NCI-H2029 (cell line): ENCODE measurements around the gene SERPINI1.

ENCODE experiments used
- DNase-seq: peaks from one replicate; lab custom pipeline; 2025; lab: John Stamatoyannopoulos, UW

SERPINI1 gene

DNA sequence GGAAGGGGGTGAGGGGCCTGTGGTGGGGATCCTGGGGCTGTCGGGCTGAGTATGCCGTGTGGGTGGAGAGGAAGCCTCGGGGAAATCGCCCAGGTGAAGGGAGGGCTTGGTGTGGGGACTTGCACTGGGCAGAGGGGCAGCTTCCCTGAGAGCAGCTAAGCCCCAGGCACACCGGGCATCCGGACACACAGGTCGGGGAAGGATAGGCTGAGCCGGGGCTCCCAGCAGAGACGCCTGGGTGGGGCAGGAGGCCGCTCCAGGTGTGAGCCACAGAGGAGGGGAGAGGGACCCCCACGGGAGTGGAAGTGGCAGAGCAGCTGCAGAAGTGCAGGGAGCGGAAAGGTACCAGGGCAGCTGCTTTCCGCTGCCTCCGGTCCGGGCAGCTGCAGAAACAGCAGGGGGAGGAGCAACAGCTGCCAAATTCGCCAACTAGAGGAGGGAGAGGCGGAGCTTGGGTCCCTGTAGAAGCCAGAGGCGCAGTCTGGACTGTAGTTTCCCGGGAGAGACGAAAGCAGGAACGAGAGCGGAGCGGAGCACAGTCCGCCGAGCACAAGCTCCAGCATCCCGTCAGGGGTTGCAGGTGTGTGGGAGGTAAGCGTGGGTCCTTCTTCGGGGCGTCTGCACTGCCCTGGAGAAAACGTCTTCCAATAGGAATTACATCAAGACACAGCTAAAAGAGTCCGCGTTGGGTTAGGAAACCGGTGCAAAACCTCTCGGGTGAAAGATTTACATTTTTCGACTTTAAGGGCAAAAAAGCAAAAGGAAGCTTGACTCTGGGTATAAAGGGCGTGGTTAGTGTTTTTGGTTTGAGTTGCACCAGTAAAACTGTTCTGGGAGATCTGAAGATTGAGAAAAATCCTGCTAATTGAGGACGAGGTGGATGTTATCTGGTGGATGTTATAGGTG lies at the start of gene SERPINI1:
Gene SERPINI1, plus strand, starts transcription at position 489 of the 906 bp plus-strand sequence. CDS start 53,408 bp downstream, outside the sequence.
- DNase-seq: peak; percentile 93

DNA sequence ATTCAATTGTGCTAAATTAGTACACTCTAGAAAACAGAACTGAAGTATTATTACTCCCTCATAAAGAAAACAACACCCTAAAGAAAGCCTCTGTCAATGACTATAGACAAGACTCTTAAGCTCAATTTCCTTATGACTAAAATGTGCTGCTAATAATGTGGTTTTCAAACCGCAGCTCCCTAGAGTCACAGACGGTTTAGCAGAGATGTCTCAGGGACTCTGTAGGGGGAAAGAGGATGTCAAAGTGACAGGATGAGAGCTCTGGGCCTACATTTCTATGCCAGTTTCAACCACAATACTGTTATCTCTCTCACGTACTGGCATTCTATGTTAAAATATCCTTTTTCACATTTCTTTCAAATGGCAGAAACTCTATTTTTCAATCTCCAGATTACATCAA lies 44.2 kb upstream of the SERPINI1 start:
- no peak for DNase-seq

GRCh38 chr3:167694121-167694520 lies 41.4 kb upstream of the SERPINI1 start:
- DNase-seq: no peak

- DNase-seq: no peak
Measured at GRCh38 chr3:167700046-167700445, 35.5 kb upstream of the SERPINI1 start.

- no peak for DNase-seq
Measured at GRCh38 chr3:167700926-167701325, 34.6 kb upstream of the SERPINI1 start.

GRCh38 chr3:167705840-167706239 lies 29.7 kb upstream of the SERPINI1 start:
- no peak for DNase-seq

DNA sequence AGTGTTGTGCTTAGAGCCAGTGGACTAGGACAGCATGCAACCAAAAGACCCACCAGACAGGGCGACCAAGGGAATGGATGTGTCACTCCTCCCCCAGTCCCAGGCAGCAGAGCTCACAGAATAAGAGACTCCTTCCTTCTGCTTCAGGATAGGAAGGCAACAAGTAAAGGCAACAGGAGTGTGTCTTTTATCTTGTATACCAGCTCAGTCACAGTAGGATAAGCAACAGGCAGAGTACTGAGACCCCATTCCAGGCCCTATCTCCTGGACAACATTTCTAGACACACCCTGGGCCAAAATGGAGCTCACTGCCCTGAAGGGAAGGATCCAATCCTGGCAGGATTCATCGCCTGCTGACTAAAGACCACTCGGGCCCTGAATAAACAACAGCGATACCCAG lies 25.8 kb upstream of the SERPINI1 start:
- no peak for DNase-seq

GRCh38 chr3:167710552-167710951 lies 25.0 kb upstream of the SERPINI1 start:
- DNase-seq: no peak

DNA sequence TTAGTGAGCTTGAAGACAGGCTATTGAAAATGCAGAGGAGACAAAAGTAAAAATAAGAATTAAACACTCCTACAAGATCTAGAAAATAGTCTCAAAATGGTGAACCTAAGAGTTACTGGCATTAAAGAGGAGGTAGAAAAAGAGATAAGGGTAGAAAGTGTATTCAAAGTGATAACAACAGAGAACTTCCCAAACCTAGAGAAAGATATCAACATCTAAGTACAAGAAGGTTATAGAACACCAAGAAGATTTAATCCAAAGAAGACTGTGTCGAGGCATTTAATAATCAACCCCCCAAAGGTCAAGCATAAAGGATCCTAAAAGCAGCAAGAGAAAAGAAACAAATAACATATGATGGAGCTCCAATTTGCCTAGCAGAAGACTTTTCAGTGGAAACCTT lies 24.1 kb upstream of the SERPINI1 start:
- DNase-seq: no peak

- DNase-seq: no peak
Measured at GRCh38 chr3:167712445-167712844, 23.1 kb upstream of the SERPINI1 start.

DNA sequence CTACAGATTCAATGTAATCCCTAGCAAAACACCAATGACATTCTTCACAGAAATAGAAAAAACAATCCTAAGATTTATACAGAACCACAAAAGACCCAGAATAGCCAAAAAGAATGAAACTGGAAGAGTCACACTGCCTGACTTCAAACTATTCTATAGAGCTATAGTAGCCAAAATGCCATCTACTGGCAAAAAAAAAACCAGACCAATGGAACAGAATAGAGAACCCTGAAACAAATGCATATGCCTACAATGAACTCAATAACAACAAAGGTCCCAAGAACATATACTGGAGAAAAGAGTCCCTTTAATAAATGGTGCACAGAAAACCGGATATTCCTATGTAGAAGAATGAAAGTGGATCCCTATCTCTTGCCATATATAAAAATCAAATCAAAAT lies 20.6 kb upstream of the SERPINI1 start:
- DNase-seq: no peak

- DNase-seq: no peak
Measured at GRCh38 chr3:167716920-167717319, 18.6 kb upstream of the SERPINI1 start.

GRCh38 chr3:167718582-167718981 lies 16.9 kb upstream of the SERPINI1 start:
- no peak for DNase-seq

- no peak for DNase-seq
Measured at GRCh38 chr3:167723025-167723512, 12.5 kb upstream of the SERPINI1 start.

- DNase-seq: no peak
Measured at GRCh38 chr3:167723872-167724271, 11.6 kb upstream of the SERPINI1 start.

DNA sequence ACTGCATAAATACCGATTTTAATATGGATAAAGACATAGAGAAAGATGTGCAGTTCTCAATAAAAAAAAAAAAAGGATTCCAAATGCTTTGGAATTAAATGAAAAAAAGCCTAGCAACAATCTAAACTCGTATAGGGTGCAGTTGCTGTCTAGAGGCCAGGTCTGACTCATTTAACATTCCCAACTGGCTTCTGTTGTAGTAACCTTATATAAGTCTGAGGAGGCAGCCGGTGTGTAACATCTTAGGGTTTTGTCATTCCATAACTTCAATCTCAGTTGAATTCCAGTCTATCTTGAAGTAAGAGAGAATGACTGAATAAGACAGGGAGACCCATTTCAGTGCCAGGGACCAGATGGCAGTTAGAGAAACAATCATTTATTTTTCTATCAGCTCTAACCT lies 7.3 kb upstream of the SERPINI1 start:
- no peak for DNase-seq

GRCh38 chr3:167728632-167729323 lies 6.7 kb upstream of the SERPINI1 start:
- no peak for DNase-seq

GRCh38 chr3:167729591-167729990 lies 5.9 kb upstream of the SERPINI1 start:
- DNase-seq: no peak

- DNase-seq: no peak
Measured at GRCh38 chr3:167731393-167731792, 4.1 kb upstream of the SERPINI1 start.

- DNase-seq: no peak
Measured at GRCh38 chr3:167732313-167733065, 3.0 kb upstream of the SERPINI1 start.

DNA sequence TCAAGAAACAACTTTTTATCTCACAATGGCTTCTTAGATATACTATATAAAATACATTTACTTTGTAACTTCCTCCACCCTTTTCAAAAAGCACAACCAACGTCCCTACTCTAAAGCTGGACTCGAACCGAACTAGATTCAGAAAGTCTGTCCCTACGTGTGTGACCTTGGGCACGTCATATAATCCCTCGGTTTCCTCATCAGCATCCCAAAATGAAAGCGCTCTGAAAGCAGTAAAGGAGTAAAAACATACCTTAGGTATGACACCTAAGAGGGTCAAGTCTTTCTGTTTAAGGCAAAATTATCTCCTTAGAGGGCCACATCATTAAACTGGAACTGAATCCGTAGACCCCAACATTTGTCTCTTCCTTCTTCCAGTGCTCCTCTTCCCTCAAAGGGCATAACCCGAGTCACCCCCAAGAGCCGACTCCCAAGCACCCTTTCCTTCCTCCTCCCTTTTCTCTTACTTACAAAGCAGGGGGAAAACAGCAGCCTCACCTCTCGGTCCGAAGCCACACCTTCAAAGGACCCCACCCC lies 1.5 kb upstream of the SERPINI1 start:
- DNase-seq: no peak
